Mesothelial cell of epicardium (in vitro differentiated cells): ENCODE measurements around the gene BAG1. TPM values are rescaled to one million over a fixed set of nuclear protein-coding genes. Genes with fewer than 3 reads are reported as not detected.

Source experiments
- DNase-seq, 2 experiments: peaks; one replicate each; pipeline ENCODE4 v3.0.0; 2021; ENCODE audit warnings: low spot score in 2 of 2; ENCODE audit not compliant: unreplicated experiment in 2 of 2
- H3K27ac Mint-ChIP-seq: 2 replicates; pipeline ENCODE4 v1.8.0; 2021; ENCODE audit warnings: mixed read lengths
- H3K27me3 Mint-ChIP-seq: 2 replicates; pipeline ENCODE4 v1.8.0; 2021; ENCODE audit warnings: low read depth, mixed read lengths
- H3K36me3 Mint-ChIP-seq: 2 replicates; pipeline ENCODE4 v1.8.0; 2021; ENCODE audit warnings: mixed read lengths
- H3K4me1 Mint-ChIP-seq: 2 replicates; pipeline ENCODE4 v1.8.0; 2021; ENCODE audit warnings: mixed read lengths
- H3K4me3 Mint-ChIP-seq: 2 replicates; pipeline ENCODE4 v1.8.0; 2021; ENCODE audit warnings: mild to moderate bottlenecking, moderate library complexity, mixed read lengths
- H3K9me3 Mint-ChIP-seq: 2 replicates; pipeline ENCODE4 v1.8.0; 2021; ENCODE audit warnings: mixed read lengths
- CTCF ChIP-seq: fragments of 200-600 bp; sonication (generic); IDR thresholded peaks from one replicate; pipeline ENCODE4 v1.5.0; 2021; ENCODE audit warnings: antibody characterized with exemption; ENCODE audit not compliant: unreplicated experiment
- total RNA-seq: library from RNA; stranded (reverse); gene quantifications from 3 replicates; pipeline ENCODE4 v1.2.1, GENCODE V29; 2021

BAG1 gene
- total RNA-seq, 1 donor from 2014 or later, result 48.0 TPM

- Mint-ChIP-seq H3K4me1 (no peaks in the 10 kb centered on the region), H3K9me3 (no peaks in the 10 kb centered on the region), H3K4me3 (no peak overlapping the region), H3K27me3 (no peaks in the 10 kb centered on the region), H3K27ac (no peak overlapping the region), H3K36me3 (peaks cover 14% of the 10 kb centered on the region)
- TF ChIP-seq CTCF, result no peak
- DNase-seq, result no peak
Observed at GRCh38 chr9:33249983-33250382, 14.5 kb downstream of the BAG1 start.

- no peak overlapping the region for H3K4me3 Mint-ChIP-seq
- no peaks in the 10 kb centered on the region for H3K9me3 Mint-ChIP-seq
- TF ChIP-seq CTCF, result no peak
- H3K27ac Mint-ChIP-seq, result no peak overlapping the region
- DNase-seq, result no peak
- H3K4me1 Mint-ChIP-seq, result no peaks in the 10 kb centered on the region
- H3K27me3 Mint-ChIP-seq, result no peaks in the 10 kb centered on the region
- peaks cover 10% of the 10 kb centered on the region for H3K36me3 Mint-ChIP-seq
Observed at GRCh38 chr9:33249087-33249658, 15.3 kb downstream of the BAG1 start.

- no peak for DNase-seq
- TF ChIP-seq CTCF, result no peak
- no peak overlapping the region for H3K4me3 Mint-ChIP-seq
- no peak overlapping the region for H3K27ac Mint-ChIP-seq
- no peaks in the 10 kb centered on the region for H3K9me3 Mint-ChIP-seq
- peaks cover 10% of the 10 kb centered on the region for H3K36me3 Mint-ChIP-seq
- no peaks in the 10 kb centered on the region for H3K4me1 Mint-ChIP-seq
- H3K27me3 Mint-ChIP-seq, result no peaks in the 10 kb centered on the region
Observed at GRCh38 chr9:33248606-33249005, 15.9 kb downstream of the BAG1 start.

- Mint-ChIP-seq H3K36me3 (no peaks in the 10 kb centered on the region), H3K4me3 (no peak overlapping the region), H3K9me3 (no peaks in the 10 kb centered on the region), H3K27me3 (peaks cover 4% of the 10 kb centered on the region), H3K27ac (no peak overlapping the region), H3K4me1 (no peaks in the 10 kb centered on the region)
- no peak for DNase-seq
- no peak for TF ChIP-seq CTCF
Observed at GRCh38 chr9:33246269-33246860, 18.1 kb downstream of the BAG1 start.

GRCh38 chr9:33245341-33245740 is 19.2 kb downstream of the BAG1 start:
- Mint-ChIP-seq H3K36me3 (no peaks in the 10 kb centered on the region), H3K4me3 (no peak overlapping the region), H3K4me1 (no peaks in the 10 kb centered on the region), H3K9me3 (no peaks in the 10 kb centered on the region), H3K27me3 (peaks cover 10% of the 10 kb centered on the region), H3K27ac (no peak overlapping the region)
- DNase-seq, result no peak
- TF ChIP-seq CTCF, result no peak
